ENCODE data around the gene ENAH.
"Not testable (repeated sequence)": the region's sequence is repeated elsewhere in the genome, so short reads cannot be mapped to it uniquely, and the experiment has no call there.

ENAH gene

GRCh38 chr1:225522588-225523262 is 130.2 kb downstream of the ENAH start:
- DNase-seq = no peak

- DNase-seq = no peak
Measured at GRCh38 chr1:225520587-225521227, 132.2 kb downstream of the ENAH start.

GRCh38 chr1:225519166-225519863 is 133.6 kb downstream of the ENAH start:
- DNase-seq = no peak

GRCh38 chr1:225517697-225518096 is 135.2 kb downstream of the ENAH start:
- no peak for DNase-seq

- no peak for DNase-seq
Measured at GRCh38 chr1:225517221-225517620, 135.7 kb downstream of the ENAH start.

- no peak for DNase-seq
Measured at GRCh38 chr1:225514671-225515081, 138.2 kb downstream of the ENAH start.

- DNase-seq = not testable (repeated sequence)
Measured at GRCh38 chr1:225513576-225513975, 139.3 kb downstream of the ENAH start.

GRCh38 chr1:225511828-225512381 is 141.0 kb downstream of the ENAH start:
- DNase-seq = no peak

GRCh38 chr1:225510740-225511139 is 142.2 kb downstream of the ENAH start:
- not testable (repeated sequence) for DNase-seq

- no peak for DNase-seq
Measured at GRCh38 chr1:225509770-225510169, 143.2 kb downstream of the ENAH start.

GRCh38 chr1:225509376-225509707 is 143.6 kb downstream of the ENAH start:
- DNase-seq = no peak

GRCh38 chr1:225508538-225509375 is 144.2 kb downstream of the ENAH start:
- no peak for DNase-seq

- DNase-seq = no peak
Measured at GRCh38 chr1:225506727-225507126, 146.2 kb downstream of the ENAH start.

GRCh38 chr1:225504776-225505175 is 148.1 kb downstream of the ENAH start:
- DNase-seq = no peak

- DNase-seq = no peak
Measured at GRCh38 chr1:225500624-225501192, 152.2 kb downstream of the ENAH start.

- DNase-seq = no peak
Measured at GRCh38 chr1:225498549-225499136, 154.3 kb downstream of the ENAH start.

GRCh38 chr1:225494789-225495359 is 158.0 kb downstream of the ENAH start:
- no peak for DNase-seq

GRCh38 chr1:225493591-225494246 is 159.2 kb downstream of the ENAH start:
- DNase-seq = no peak

- no peak for DNase-seq
Measured at GRCh38 chr1:225488676-225489075, 164.2 kb downstream of the ENAH start.

- DNase-seq = no peak
Measured at GRCh38 chr1:225486856-225487255, 166.1 kb downstream of the ENAH start.

- DNase-seq = no peak
Measured at GRCh38 chr1:225485991-225486530, 166.9 kb downstream of the ENAH start.
